ENCODE results near the gene ZNF385B.
A peak's percentile ranks its signal among the peaks of the same experiment; 100 is the strongest.
"Not testable (repeated sequence)": the region's sequence is repeated elsewhere in the genome, so short reads cannot be mapped to it uniquely, and the experiment has no call there.

ZNF385B gene

DNA sequence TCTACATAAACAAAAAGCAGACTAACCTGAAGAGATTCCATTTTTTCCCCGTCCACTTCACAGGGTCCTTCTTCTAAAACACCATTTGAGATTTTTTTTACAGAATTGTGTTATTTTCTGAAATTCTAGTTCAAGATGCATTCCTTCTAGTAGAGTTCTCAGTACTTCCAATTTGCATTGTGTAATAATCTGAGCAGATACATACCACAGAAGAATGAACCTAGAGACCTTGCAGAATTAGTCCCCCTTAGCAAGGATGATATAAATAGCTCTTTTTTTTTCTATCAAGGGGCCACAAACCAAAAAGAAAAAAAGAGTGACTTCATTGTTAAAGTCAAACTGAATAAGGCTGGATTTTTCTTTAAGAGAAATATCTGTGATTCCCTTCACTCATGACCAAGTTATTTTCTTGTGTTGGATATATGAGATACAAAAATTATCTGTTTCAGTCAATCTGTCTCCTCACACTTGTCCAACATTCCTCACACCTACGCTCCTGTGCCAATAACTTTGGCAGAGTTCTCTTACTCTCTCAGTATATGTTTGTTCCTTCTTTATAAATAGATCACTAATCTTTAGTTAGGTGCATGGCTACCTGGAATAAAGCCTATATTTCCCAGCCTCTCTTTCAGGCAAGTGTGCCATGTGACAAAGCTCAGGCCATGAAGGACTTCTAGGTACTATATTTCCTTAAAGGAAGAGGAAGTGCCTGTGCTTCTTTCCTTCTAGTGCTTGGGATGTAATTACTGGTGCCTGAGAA is 183.5 kb downstream of the ZNF385B start:
- DNase-seq (ENCODE audit: low spot score), result no peak

GRCh38 chr2:179677077-179677688 is 184.2 kb downstream of the ZNF385B start:
- no peak for DNase-seq (ENCODE audit: low spot score)

DNA sequence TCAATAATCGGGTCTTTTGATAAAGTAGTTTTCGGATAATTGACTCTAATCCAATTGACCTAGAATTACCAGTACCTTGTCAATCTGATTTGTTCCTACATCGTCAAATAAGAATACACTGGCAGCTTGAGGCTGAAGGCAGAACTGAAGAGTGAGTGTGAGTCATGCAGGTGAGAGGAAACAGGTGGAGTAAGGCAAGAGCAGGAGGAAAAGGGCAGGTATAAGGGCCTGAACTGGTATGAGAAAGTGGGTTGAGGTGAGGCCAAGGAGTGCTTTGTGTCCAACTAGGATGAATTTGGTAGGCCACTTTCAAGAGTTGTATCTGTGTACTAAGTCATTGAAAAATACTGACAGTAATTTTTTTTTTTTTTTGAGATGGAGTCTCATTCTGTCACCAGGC is 186.0 kb downstream of the ZNF385B start:
- no peak for DNase-seq (ENCODE audit: low spot score)

DNA sequence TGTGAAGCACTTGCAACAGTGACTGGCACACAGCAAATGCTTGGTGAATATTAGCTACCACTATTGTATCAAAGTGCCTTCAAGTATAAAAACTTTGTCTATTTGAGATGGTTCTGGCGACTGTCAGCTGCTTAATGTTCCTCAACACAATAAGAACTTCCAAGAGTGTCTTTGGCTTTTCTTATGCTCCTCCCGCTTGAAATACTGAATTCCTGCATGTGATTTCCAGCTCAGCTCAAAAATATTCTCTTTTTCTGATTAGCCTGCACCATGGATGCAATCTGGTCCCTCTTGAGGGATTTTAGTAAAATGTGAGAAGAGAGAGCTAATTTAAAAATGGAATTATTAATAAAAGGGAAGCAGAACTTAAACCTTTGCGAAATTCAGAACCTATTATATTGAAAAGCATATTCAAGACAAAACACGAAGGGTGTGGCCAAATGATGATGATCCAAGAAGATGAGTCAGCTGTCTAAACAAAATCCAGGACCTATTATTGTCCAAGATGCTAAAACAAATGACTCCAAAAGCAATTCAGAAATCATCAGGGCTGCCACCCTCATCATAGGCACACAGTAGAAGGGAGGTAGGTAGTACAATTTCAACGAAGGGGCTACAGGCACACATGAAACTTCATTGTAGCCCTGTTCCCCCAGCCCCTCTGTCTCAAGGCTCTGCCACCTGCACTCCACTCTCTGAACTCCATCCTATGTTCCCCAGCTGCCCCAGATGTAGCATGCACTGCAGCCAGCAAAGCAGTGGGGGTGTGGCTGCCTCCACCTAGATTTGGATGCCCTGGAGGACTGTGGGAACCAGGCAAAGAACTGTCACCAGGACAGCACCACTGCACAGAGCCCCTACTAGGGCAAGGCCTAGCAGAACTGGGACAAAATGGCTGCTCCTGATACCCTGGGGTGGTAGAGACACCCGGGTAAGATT is 190.1 kb downstream of the ZNF385B start:
- DNase-seq (ENCODE audit: low spot score), result no peak

DNA sequence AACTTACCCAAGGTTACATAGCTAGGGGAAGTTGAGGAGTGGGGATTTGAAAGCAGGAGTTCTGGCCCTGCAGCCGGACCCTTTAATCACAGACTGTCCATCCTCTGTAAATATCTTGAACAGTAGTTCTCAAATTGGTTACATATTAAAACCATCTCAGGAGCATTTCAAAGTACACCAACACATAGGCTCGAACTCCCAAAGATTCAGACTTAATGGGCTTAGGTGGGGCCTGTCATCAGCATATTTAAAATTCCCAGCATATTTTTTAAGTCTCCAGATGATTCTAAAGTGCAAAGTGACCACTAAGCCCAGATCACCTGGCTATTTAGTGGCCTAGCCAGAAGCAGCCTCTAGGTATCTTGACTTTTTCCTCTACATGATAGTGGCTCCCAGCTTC is 192.2 kb downstream of the ZNF385B start:
- no peak for DNase-seq (ENCODE audit: low spot score)

DNA sequence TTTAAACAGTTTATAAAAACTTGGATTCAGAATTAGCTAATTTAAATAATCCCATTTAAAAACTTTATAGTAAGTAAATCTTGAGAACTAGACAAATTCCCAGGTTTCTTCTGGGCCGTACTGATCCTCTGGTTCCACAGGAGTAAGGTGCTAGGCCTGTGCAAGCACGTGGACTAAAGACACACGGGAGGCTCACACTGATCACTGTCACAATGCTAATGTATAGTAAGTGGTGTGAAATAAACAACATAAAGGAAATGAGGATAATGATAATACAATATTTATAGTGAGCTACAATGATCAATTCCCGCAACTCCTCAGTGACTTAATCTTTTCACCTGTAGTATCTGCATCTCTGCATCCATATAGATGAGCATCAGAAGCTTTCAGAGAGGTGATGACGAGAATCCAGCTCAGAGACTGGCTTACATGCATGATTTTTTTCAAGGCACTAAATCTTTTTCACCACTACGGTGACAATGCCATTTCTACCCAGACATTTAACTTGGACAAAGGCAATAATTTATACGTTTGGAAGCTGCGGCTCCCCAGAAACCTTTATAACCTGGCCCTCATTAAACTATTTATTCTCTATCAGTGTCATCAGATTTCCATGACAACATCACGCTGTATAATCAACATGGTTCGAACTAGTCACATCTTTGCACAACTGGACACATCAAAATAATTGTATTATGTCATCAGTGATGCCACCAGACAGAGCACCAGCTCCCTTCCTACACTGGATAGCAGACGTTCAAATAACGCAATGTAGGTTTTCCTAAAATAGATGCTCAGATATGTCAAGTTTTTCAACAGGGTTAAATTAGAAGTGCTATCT is 196.2 kb downstream of the ZNF385B start:
- DNase-seq (ENCODE audit: low spot score), result no peak

- no peak for DNase-seq (ENCODE audit: low spot score)
Observed at GRCh38 chr2:179661986-179662385, 199.4 kb downstream of the ZNF385B start.

DNA sequence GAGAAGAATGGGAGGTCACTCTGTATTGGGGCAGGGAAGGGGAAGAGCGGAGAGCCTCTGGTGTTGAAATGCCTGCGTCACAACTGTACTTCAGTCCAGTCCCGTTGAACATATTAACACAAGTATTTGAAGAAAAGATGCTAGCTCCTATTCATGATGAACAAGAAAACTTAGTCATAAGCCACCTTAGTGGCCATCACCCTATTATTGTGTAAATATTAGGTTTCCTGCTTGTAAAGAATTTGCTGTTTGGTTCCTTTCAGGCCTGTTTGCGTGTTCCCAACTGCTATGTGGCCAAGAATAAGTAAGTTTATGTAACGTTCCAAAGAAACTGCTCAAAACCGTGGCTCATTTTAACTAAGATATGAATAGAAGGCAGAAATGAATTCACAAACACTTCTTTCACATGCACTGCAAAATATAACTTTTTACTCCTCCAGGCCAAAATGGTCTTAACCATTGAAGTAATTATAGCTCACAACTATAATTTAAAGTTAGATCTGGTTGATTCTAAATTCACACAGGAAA is 204.3 kb downstream of the ZNF385B start:
- DNase-seq (ENCODE audit: low spot score), result no peak

DNA sequence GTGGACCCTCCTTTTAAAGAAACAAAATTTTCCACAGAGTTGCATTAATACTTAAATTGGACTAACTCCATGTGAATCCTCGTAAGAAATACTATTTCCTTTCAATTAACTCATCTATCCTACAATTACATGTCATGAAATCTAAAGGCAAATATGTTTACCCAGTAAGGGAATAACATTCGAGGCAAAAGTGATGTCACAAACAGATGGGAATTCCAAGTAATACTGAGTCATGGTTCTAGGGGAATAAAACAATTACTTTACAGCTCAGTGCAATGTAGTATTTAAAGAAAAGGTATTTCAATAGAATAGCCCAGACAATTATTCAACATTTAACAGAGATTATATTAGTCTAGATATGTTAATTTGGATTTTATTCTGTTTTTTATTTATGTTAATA is 205.8 kb downstream of the ZNF385B start:
- peak; percentile 23 for DNase-seq (ENCODE audit: low spot score)

DNA sequence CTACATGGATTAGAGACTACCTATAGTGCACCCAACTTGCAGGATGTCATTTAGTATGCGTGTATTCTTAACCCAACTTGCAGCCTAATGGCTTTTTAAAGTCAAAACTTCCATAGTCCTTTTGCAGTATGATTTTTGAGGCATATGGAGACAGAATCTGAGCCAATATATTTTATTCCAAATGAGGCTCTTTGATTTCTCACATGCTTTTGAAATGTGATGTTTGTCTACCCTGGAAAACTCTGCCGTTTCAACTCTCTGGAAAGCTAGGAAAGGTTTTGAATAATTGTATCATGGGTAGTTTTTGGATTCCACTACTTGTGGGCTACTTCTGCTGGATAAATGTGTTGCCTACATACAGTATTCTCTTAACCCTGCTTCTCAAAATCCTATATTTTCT is 206.6 kb downstream of the ZNF385B start:
- no peak for DNase-seq (ENCODE audit: low spot score)

DNA sequence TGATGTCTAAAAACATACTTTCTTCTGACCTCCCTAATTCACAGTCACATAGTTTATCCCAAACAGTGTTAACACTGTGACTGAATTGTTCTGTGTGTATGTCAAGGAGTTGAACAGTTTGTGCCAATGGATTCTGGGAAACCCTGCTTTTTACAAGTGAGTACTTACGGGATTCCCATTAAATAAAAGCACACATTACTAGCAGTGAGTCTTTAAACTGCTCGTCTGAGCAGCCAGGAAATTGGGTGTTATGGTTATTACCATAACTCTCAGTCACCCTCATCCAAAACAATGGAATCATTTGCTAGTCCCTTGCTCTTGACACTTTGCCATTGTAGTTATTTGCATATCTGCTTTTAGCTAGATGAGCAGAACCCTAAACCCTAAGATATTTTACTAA is 209.1 kb downstream of the ZNF385B start:
- no peak for DNase-seq (ENCODE audit: low spot score)

DNA sequence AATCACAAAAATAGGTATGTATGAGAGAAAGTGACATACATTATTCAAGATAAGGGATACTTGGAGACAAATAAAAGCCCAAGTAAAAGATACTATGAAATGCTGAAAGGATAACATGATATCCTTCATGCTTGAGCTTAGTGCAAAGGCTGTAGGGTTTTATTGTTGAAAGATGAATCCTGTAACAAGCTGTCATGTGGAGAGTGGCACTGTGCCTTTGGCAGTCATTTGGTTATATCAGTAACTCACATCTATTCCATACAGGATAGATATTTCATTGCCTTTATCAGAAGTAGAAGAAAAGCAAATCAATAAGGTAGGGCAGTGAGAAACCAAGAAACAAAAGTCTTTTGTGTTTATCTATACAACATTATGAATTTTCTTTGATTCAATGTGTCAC is 211.0 kb downstream of the ZNF385B start:
- no peak for DNase-seq (ENCODE audit: low spot score)

GRCh38 chr2:179646862-179647587 is 214.4 kb downstream of the ZNF385B start:
- DNase-seq (ENCODE audit: low spot score), result no peak

- no peak for DNase-seq (ENCODE audit: low spot score)
Observed at GRCh38 chr2:179646173-179646769, 215.1 kb downstream of the ZNF385B start.

DNA sequence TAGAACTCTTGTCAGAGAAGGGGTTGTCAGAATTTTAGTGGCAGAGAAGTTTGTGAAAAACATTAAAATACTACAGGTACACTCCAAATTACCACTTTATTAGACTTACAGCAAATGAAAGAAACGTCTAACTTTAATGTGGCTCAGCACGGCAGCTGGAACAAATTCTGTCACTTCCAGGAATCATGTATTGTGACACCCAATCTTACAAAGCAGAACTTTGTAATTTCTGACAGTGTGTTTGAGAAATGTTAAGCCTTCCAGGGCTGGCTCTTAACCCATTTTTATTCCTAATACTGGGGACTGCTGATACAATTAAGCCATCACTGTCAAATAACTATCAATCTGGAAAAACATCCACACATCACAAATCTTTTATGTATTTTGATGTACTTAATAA is 216.4 kb downstream of the ZNF385B start:
- no peak for DNase-seq (ENCODE audit: low spot score)

GRCh38 chr2:179642462-179642861 is 218.9 kb downstream of the ZNF385B start:
- DNase-seq (ENCODE audit: low spot score), result no peak

GRCh38 chr2:179636995-179637394 is 224.4 kb downstream of the ZNF385B start:
- DNase-seq (ENCODE audit: low spot score), result no peak

- DNase-seq (ENCODE audit: low spot score), result no peak
Observed at GRCh38 chr2:179636100-179636980, 225.1 kb downstream of the ZNF385B start.

GRCh38 chr2:179631769-179632385 is 229.5 kb downstream of the ZNF385B start:
- not testable (repeated sequence) for DNase-seq (ENCODE audit: low spot score)
